Measurements from ENCODE around the gene USP34. TPM values are rescaled to one million over a fixed set of nuclear protein-coding genes. Genes with fewer than 3 reads are reported as not detected.

USP34 gene
- total and polyA plus RNA-seq, 4 donors = 13.4 to 82.7 (median 51.1) TPM

- 75% methylated on average over 14 of the region's 14 CpGs for WGBS
- Histone ChIP-seq H3K4me1 (ENCODE audit: control insufficient read depth in 4 of 4, insufficient read depth in 4 of 4, low read length in 3 of 4) (peaks cover 3 to 39% (median 19%) of the 10 kb centered on the region in 4 donors), H3K36me3 (ENCODE audit: control insufficient read depth in 4 of 4, insufficient read depth in 3 of 4, low read depth in 1 of 4, low read length in 3 of 4) (peaks cover 3 to 50% (median 35%) of the 10 kb centered on the region in 4 donors), H3K4me3 (ENCODE audit: low read depth in 1 of 3, low read length in 3 of 3) (no peak overlapping the region), H3K27me3 (ENCODE audit: control insufficient read depth in 4 of 4, insufficient read depth in 4 of 4, low read length in 3 of 4) (no peaks in the 10 kb centered on the region), H3K27ac (ENCODE audit: low read depth in 1 of 2, low read length in 2 of 2) (peak overlapping the region; percentile 23 to 44), H3K9ac (ENCODE audit: low read depth in 1 of 2, low read length in 2 of 2) (peak overlapping the region in 1 of 2 donors; percentile 14), H3K9me3 (ENCODE audit: control insufficient read depth in 4 of 4, low read length in 3 of 4) (no peaks in the 10 kb centered on the region)
- no peak for TF ChIP-seq NR2F2 (IDR thresholded peaks at IDR 0.05)
- TF ChIP-seq RXRA (IDR thresholded peaks at IDR 0.05) = no peak
- no peak for TF ChIP-seq MAX (IDR thresholded peaks at IDR 0.05)
- no peak for TF ChIP-seq TAF1 (conservative IDR thresholded peaks at IDR 0.05)
- TF ChIP-seq ZBTB33 (IDR thresholded peaks at IDR 0.05) = no peak
- no peak for TF ChIP-seq GABPA (IDR thresholded peaks at IDR 0.05 in 1 of 2, conservative IDR thresholded peaks at IDR 0.05 in 1 of 2)
- TF ChIP-seq HNF4A (conservative IDR thresholded peaks at IDR 0.05) = no peak
- DNase-seq (ENCODE audit: low spot score) = no peak
These were observed 290.9 kb downstream of the USP34 start for GRCh38 chr2:61179701-61180639.

- Histone ChIP-seq H3K4me1 (ENCODE audit: control insufficient read depth in 4 of 4, insufficient read depth in 4 of 4, low read length in 3 of 4) (peaks cover 3 to 39% (median 21%) of the 10 kb centered on the region in 4 donors), H3K9me3 (ENCODE audit: control insufficient read depth in 4 of 4, low read length in 3 of 4) (no peaks in the 10 kb centered on the region), H3K36me3 (ENCODE audit: control insufficient read depth in 4 of 4, insufficient read depth in 3 of 4, low read depth in 1 of 4, low read length in 3 of 4) (peaks cover 2 to 42% (median 26%) of the 10 kb centered on the region in 4 donors), H3K4me3 (ENCODE audit: low read depth in 1 of 3, low read length in 3 of 3) (peak overlapping the region in 2 of 3 donors; percentile 16 to 55), H3K27ac (ENCODE audit: low read depth in 1 of 2, low read length in 2 of 2) (peak overlapping the region in 1 of 2 donors; percentile 98), H3K27me3 (ENCODE audit: control insufficient read depth in 4 of 4, insufficient read depth in 4 of 4, low read length in 3 of 4) (no peaks in the 10 kb centered on the region), H3K9ac (ENCODE audit: low read depth in 1 of 2, low read length in 2 of 2) (peak overlapping the region in 1 of 2 donors; percentile 82)
- no peak for TF ChIP-seq FOXA1 (IDR thresholded peaks at IDR 0.05)
- no peak for TF ChIP-seq SP1 (IDR thresholded peaks at IDR 0.05)
- no peak for TF ChIP-seq ZBTB33 (IDR thresholded peaks at IDR 0.05)
- DNase-seq (ENCODE audit: low spot score) = no peak
- 92% methylated on average over 22 of the region's 22 CpGs for WGBS
These were observed 292.0 kb downstream of the USP34 start for GRCh38 chr2:61178603-61179545.

Measured in liver (tissue), 9 donors.